GM23248 (cell line): Measurements from ENCODE around the gene NFIA.

Experiments used
- EZH2 ChIP-seq: fragments of 200-600 bp; sonication (generic); IDR thresholded peaks from 2 replicates; pipeline ENCODE4 v1.6.1; 2018; ENCODE audit warnings: antibody characterized with exemption, mild to moderate bottlenecking; ENCODE audit not compliant: insufficient read depth, poor library complexity, severe bottlenecking
- EZH2phosphoT487 ChIP-seq: fragments of 200-600 bp; sonication (generic); IDR thresholded peaks from 2 replicates; pipeline ENCODE4 v1.6.1; 2018; ENCODE audit warnings: antibody characterized with exemption, moderate library complexity, mild to moderate bottlenecking, low read depth; ENCODE audit not compliant: insufficient read depth

- TF ChIP-seq EZH2 (no peak), EZH2phosphoT487 (no peak)
These were observed 354.2 kb downstream of the NFIA start for GRCh38 chr1:61436491-61437120.
